ENCODE results near the gene NFASC.

NFASC gene

GRCh38 chr1:204872262-204872881 is 1.7 kb downstream of the NFASC start:
- TF ChIP-seq, protein P1, sequence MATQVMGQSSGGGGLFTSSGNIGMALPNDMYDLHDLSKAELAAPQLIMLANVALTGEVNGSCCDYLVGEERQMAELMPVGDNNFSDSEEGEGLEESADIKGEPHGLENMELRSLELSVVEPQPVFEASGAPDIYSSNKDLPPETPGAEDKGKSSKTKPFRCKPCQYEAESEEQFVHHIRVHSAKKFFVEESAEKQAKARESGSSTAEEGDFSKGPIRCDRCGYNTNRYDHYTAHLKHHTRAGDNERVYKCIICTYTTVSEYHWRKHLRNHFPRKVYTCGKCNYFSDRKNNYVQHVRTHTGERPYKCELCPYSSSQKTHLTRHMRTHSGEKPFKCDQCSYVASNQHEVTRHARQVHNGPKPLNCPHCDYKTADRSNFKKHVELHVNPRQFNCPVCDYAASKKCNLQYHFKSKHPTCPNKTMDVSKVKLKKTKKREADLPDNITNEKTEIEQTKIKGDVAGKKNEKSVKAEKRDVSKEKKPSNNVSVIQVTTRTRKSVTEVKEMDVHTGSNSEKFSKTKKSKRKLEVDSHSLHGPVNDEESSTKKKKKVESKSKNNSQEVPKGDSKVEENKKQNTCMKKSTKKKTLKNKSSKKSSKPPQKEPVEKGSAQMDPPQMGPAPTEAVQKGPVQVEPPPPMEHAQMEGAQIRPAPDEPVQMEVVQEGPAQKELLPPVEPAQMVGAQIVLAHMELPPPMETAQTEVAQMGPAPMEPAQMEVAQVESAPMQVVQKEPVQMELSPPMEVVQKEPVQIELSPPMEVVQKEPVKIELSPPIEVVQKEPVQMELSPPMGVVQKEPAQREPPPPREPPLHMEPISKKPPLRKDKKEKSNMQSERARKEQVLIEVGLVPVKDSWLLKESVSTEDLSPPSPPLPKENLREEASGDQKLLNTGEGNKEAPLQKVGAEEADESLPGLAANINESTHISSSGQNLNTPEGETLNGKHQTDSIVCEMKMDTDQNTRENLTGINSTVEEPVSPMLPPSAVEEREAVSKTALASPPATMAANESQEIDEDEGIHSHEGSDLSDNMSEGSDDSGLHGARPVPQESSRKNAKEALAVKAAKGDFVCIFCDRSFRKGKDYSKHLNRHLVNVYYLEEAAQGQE (IDR thresholded peaks at IDR 0.05; ENCODE audit: low read depth) = no peak
- no peak for TF ChIP-seq TEAD4 (IDR thresholded peaks at IDR 0.05)
- TF ChIP-seq EP300 (IDR thresholded peaks at IDR 0.05; ENCODE audit: borderline replicate concordance) = no peak
- no peak for TF ChIP-seq NFIC (IDR thresholded peaks at IDR 0.05)
- no peak for TF ChIP-seq YY1 (IDR thresholded peaks at IDR 0.05; ENCODE audit: low read depth)
- no peak for TF ChIP-seq CREB1 (IDR thresholded peaks at IDR 0.05; ENCODE audit: low read depth)
- no peak for TF ChIP-seq RAD21 (IDR thresholded peaks at IDR 0.05; ENCODE audit: low read depth)
- TF ChIP-seq ZBTB7A (IDR thresholded peaks at IDR 0.05; ENCODE audit: low read depth) = no peak
- no peak for TF ChIP-seq TAF1 (IDR thresholded peaks at IDR 0.05; ENCODE audit: low read depth)
- TF ChIP-seq CEBPB (IDR thresholded peaks at IDR 0.05) = no peak
- TF ChIP-seq MAX (IDR thresholded peaks at IDR 0.05) = no peak

DNA sequence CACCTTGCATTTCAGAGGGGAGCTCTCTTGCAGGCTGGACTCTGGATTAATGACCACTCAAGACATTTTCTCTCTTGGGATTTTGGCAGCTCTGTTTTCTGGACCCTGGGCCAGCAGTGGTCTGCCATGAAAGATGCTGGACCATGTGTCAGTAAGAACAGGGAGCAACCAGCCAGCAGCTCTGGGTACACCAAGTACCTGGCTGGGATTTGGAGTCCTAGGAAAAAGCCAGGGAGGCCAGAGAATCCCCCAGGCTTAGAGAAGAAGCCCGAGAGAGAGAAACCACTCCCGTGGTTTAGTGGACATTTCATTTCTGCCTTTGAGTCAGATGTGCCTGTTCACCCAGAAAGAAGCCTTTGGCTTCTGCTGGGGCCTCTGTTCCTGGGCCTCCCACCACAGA is 2.5 kb downstream of the NFASC start:
- TF ChIP-seq NFIC (IDR thresholded peaks at IDR 0.05) = no peak
- TF ChIP-seq CEBPB (IDR thresholded peaks at IDR 0.05) = no peak
- no peak for TF ChIP-seq MAX (IDR thresholded peaks at IDR 0.05)
- TF ChIP-seq EGR1 (IDR thresholded peaks at IDR 0.05) = no peak

DNA sequence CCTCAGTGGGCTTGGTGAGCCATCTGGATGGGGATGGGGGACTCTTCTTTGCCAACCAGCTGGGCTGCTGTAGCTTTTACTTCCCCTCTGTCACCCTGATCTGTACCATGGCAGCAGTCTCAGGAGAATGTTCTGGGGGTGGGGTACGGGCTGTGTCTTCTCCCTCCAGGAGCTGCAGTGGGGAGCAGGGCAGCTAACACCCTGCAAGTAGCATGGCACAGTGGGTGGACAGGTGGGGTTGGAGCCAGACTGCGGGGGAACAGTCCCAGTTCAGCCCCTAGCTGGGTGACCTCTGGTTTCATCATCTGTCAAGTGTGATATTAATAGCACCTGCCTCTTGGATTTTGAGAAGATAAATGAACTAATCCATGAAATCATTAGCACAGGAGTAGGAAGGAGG is 3.1 kb downstream of the NFASC start:
- TF ChIP-seq ZBTB7A (IDR thresholded peaks at IDR 0.05; ENCODE audit: low read depth) (no peak), CEBPB (IDR thresholded peaks at IDR 0.05) (no peak), EP300 (IDR thresholded peaks at IDR 0.05; ENCODE audit: borderline replicate concordance) (no peak), TCF12 (IDR thresholded peaks at IDR 0.05; ENCODE audit: low read depth) (no peak), EGR1 (IDR thresholded peaks at IDR 0.05) (no peak), MAX (IDR thresholded peaks at IDR 0.05) (no peak), TEAD4 (IDR thresholded peaks at IDR 0.05) (no peak), RAD21 (IDR thresholded peaks at IDR 0.05; ENCODE audit: low read depth) (no peak), TAF1 (IDR thresholded peaks at IDR 0.05; ENCODE audit: low read depth) (no peak), YY1 (IDR thresholded peaks at IDR 0.05; ENCODE audit: low read depth) (no peak), CREB1 (IDR thresholded peaks at IDR 0.05; ENCODE audit: low read depth) (no peak), NFIC (IDR thresholded peaks at IDR 0.05) (no peak), FOXM1 (IDR thresholded peaks at IDR 0.05; ENCODE audit: borderline replicate concordance, low read depth) (no peak)
- TF ChIP-seq, protein P2, sequence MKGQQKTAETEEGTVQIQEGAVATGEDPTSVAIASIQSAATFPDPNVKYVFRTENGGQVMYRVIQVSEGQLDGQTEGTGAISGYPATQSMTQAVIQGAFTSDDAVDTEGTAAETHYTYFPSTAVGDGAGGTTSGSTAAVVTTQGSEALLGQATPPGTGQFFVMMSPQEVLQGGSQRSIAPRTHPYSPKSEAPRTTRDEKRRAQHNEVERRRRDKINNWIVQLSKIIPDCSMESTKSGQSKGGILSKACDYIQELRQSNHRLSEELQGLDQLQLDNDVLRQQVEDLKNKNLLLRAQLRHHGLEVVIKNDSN (IDR thresholded peaks at IDR 0.05) = no peak
- TF ChIP-seq, protein P1 (IDR thresholded peaks at IDR 0.05; ENCODE audit: low read depth) = no peak; the same call in 1 of the 2 replicates

DNA sequence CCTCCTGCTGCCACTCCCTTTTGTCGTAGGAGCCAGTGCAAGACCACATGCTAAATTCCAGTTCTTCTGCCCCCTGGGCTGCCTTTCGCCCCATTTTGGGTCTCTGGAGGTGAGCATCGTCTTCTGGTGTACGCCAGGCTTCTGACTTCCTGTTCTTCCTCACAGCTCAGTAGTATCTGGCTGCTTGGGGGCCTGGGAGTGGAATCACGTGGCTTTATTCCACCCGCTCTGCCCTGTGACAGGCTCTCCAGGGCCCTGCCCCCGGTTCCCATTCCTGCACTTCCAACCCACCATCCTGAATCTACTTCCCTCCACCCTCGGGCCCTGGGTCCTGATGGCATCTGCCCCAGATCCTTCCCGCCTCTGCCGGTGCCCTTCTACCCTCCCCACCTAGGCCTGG is 3.6 kb downstream of the NFASC start:
- TF ChIP-seq YY1 (IDR thresholded peaks at IDR 0.05; ENCODE audit: low read depth) = no peak
- TF ChIP-seq, protein P2 (IDR thresholded peaks at IDR 0.05) = no peak
- no peak for TF ChIP-seq FOXM1 (IDR thresholded peaks at IDR 0.05; ENCODE audit: borderline replicate concordance, low read depth)

DNA sequence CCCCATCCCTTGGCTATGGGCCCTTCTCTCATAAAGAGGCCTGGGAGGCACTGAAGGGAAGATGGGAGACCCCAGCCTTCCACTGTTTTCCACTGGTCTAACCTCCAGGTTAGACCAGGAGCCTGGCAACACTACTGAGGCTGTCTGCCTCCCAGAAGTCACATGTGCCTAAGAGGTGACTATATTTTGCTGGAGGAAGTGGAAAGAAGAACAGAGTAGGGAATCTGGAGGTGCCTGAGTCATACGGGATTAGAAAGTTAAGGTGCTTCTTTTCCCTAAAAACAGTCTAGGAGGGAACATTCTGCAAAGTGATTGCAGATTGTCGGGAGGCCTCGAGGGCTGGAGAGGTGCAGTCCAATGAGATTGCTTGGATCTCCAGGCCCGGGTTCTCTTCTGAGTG is 4.6 kb downstream of the NFASC start:
- TF ChIP-seq EGR1 (IDR thresholded peaks at IDR 0.05) (no peak), CREB1 (IDR thresholded peaks at IDR 0.05; ENCODE audit: low read depth) (no peak), NFIC (IDR thresholded peaks at IDR 0.05) (no peak), ZBTB7A (IDR thresholded peaks at IDR 0.05; ENCODE audit: low read depth) (no peak), TEAD4 (IDR thresholded peaks at IDR 0.05) (no peak), FOXM1 (IDR thresholded peaks at IDR 0.05; ENCODE audit: borderline replicate concordance, low read depth) (no peak), MAX (IDR thresholded peaks at IDR 0.05) (no peak), CEBPB (IDR thresholded peaks at IDR 0.05) (no peak)
- TF ChIP-seq, protein P2 (IDR thresholded peaks at IDR 0.05) = no peak
- TF ChIP-seq, protein P1 (IDR thresholded peaks at IDR 0.05; ENCODE audit: low read depth) = no peak

Measured in Ishikawa (cell line).